Posterior cingulate gyrus (tissue), 11 donors: ENCODE measurements around the gene RASA3.
A peak's percentile ranks its signal among the peaks of the same experiment; 100 is the strongest.

Experiments
- DNase-seq, 10 donors: peaks; one replicate each; pipeline versions ENCODE4 v3.0.0 to v3.0.0-alpha.2; 2020 to 2021; ENCODE audit warnings: mixed read lengths in 3 of 10
- intact Hi-C: fragments of 100-400 bp; cut with DNase I; formaldehyde crosslinking; loops from one replicate; pipeline ENCODE4 v1.15.1; 2023

Gene RASA3

DNA sequence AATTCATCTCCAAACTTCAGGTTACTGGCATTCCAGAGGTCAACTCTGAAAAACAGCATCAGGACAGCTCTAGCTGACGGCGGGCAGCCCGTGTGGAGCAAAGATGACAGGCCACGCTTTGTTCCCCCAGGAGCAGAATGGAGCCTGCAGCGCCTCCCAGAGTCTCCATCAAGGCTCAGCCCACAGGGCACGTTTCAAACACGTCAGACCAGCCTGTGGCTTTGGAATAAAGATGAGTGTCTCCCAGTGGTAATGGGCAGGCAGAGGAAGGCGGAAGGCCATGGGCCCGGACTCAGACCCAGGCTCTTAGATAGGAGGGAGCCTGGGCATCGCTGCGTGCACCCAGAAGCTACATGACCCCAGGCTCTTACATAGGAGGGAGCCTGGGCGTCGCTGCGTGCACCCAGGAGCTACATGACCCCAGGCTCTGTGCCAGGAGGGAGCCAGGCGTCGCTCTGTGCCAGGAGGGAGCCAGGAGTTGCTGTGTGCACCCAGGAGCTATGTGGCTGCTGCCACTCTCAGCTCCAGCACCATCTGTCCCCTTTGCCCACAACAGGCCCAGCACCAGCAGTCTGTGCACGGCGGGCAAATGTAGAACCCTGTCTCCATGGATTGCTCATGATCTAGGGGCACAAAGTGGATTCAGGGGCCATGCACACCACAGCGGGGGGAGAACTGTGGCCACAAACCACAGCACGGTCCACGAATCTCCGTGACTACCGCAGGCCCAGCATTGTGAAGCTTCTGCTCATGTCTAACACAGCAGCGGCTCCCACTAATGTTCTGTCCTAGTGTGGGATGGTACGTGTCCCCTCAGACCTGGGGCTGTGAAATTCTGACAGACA is 110.7 kb downstream of the RASA3 start:
- DNase-seq: peak in 7 of 10 donors; percentile 4 to 92 (median 62)

DNA sequence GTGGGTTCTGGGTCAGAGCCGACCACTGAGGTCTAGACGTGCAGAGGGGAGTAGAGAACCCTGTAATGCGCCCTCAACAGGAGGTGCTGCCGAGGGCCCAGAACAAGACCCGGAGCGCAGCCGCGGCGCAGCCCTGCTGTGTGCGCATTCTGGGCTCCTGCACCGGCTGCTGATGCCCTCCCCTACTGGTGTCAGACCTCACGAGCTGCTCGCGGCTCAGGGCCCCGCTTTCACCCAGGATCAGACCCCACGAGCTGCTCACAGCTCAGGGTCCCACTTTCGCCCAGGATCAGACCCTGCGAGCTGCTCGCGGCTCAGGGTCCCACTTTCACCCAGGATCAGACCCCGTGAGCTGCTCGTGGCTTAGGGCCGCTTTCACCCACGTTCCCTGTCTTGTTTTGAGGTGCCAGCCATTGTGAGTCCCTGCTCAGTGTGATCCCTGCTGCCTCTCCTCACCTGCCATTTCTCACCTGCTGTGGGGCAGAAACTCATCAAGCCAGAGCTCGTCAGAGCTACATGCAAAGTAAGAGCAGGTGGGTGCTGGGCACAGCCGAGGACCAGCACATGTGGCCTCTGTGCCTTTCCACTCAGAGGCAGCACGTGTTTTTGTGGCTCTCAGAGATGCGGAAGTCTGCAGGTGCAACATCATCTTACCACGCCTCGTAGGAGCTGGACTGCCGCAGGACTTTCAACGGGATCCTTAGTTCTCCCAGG is 111.5 kb downstream of the RASA3 start:
- intact Hi-C loops: loop anchor here (10.0 kb wide), 1 partner anchor 196 kb away; no protein-coding TSS in a partner anchor

More for the DNA sequence above, 110.7 kb downstream of the RASA3 start:
- intact Hi-C loops: loop anchor here (10.0 kb wide), 1 partner anchor 197 kb away; no protein-coding TSS in a partner anchor

DNA sequence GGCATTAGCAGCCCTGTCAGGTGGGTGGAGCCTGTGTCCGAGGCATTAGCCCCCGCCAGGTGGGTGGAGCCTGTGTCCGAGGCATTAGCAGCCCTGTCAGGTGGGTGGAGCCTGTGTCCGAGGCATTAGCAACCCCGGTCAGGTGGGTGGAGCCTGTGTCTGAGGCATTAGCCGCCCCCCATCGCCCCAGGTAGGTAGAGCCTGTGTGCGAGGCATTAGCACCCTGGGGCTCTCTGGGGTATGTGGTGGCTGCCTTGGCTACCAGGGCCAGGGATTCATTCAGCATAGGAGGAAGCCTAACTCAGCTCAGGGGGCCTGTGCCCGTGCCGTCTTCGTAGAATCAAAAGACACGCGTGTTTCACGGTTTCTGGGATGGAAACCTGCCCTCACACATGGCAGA is 112.3 kb downstream of the RASA3 start:
- intact Hi-C loops: loop anchor here (10.0 kb wide), 1 partner anchor 195 kb away; no protein-coding TSS in a partner anchor

More for the DNA sequence above, 111.5 kb downstream of the RASA3 start:
- DNase-seq: peak in 3 of 10 donors; percentile 54 to 83 (median 62)

DNA sequence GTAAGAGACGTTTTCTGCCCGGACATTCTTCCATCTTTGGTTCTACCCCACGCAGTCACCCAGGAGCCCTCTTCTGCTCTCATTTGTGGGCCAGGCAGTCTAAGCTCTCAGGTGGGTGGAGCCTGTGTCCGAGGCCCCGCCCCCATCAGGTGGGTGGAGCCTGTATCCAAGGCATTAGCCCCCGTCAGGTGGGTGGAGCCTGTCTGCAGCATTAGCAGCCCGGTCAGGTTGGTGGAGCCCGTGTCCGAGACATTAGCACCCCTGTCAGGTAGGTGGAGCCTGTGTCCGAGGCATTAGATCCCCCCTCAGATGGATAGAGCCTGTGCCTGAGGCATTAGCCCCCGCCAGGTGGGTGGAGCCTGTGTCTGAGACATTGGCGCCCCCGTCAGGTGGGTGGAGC is 113.1 kb downstream of the RASA3 start:
- peak in 1 of 10 donors; percentile 73 for DNase-seq
- intact Hi-C loops: no loop called here

More for the DNA sequence above, 112.3 kb downstream of the RASA3 start:
- DNase-seq: peak in 1 of 10 donors; percentile 58

DNA sequence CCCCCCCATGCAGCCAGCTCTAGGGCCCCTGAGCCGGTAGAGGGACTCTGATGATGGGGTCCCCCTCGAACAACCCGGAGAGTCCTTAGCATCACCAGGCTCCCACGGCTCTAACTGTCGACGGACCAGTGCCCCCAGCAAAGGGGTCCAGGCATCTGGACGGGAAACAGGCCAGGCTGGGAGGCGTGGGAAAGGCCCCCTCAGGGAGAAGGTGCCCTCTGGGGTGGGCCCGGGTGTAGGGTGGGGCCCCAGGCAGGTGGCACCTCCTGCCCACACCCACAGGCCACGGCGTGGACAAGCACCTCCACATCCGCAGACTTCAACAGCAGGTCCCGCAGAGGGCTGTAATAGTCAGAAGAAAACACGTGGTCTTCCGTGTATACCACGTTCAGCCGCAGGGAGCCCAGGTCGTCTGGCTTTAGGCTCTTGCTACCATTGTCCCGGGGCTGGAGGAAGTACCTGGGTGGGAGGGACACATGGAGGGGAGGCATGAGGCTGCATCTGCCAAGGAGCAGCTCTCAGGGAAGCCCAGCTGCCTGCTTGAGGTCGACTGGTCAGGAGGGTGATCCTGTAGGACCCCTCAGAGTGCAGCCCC is 113.9 kb downstream of the RASA3 start:
- intact Hi-C loops: no loop called here

DNA sequence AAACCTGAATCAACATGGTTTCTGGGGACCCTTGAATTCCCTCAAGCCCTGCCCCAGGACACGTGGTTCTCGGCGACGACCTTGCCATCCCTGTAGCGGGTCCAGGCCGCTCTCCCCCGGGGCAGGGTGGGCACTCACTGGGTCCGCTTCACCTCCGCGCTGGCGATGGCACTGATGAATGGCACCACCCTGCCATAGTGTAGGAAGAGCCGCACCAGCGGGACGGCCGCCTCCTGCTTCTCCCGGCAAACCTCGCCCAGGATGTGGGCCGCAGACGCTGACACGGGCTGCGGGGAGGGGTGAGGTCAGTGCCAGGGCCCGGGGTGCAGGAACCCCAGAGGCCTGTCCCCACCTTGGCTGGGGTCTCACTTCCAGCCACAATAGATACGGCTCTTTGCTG is 114.5 kb downstream of the RASA3 start:
- peak in 1 of 10 donors; percentile 83 for DNase-seq
- intact Hi-C loops: no loop called here

More for the DNA sequence above, 113.9 kb downstream of the RASA3 start:
- peak in 1 of 10 donors; percentile 63 for DNase-seq

DNA sequence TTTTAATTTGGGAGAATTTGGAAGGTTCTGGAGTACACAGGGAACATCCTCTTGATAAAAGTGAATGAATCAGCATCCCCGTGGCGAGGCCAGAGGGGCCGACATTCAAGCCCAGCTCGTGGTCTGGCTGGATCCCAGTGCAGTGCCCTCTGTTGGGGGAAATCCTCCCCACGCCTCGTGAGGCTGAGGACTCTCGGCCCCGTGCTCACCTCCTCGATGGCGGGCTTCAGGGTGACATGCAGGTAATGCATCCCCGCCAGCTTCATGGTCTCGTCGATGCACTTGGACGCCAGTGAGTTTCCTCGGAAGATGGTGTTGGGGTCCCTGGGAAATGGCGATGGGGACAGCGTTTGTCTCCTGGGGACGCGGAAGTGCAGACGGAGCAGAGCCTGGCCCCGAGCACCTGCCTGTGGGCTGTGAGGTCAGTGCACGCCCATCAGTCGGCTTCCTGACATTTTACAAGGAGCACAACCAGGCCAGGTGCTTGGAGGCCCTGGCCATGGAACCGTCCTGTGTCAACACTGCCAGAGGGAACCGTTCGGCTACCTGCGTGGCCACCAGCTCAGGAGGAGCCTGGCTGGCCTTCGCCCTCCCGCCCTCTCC is 115.3 kb downstream of the RASA3 start:
- DNase-seq: peak in 1 of 10 donors; percentile 75
- intact Hi-C loops: no loop called here

DNA sequence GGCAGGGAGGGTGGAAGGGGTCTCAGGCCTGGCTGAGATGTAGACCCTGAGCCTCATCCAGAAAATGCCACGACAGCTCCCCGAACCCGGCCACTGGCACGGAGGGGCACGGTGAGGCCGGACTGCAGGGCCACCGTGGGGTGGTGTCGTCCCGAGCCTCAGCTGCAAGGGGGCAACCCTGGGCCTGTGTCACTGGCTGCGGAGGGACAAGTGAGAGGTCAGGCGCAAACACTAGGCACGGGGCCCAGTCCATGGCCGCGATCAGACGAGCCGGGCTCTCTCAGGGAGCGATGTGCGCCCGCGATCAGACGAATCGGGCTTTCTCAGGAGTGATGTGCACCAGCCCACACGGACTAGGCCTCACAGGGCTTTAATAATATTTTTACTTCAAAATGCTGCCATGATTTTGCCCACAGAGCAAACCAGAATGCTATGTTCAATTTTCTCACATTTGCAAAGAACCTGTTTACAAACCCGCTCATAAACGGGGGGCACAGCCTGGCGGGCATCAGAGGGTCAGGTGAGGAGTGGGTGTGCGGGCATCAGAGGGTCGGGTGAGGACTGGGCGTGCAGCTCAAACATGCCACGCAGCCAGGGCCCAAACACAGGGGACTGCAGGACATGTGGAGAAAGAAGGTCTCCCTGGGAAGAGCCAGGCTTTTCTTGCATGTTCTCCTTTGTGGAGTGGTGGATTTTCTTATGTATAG is 115.9 kb downstream of the RASA3 start:
- peak in 2 of 10 donors; percentile 19 to 84 for DNase-seq
- intact Hi-C loops: no loop called here

DNA sequence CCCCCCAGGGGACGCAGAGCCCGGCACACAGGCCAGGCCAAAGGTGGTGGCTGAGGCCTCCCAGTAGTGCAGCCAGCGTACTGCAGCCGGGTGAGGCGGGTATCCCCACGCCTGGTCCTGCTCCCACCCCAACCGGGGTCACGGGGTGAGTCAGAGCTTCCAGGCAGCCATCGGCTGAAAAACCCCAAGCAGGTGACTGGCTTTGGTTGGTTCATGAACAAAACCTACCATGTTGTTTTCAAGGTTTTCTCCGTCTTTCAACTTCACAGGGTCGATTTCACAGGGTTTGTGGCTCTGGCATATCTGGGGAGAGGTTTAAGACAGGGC is 116.5 kb downstream of the RASA3 start:
- DNase-seq: peak in 1 of 10 donors; percentile 24
- intact Hi-C loops: no loop called here

DNA sequence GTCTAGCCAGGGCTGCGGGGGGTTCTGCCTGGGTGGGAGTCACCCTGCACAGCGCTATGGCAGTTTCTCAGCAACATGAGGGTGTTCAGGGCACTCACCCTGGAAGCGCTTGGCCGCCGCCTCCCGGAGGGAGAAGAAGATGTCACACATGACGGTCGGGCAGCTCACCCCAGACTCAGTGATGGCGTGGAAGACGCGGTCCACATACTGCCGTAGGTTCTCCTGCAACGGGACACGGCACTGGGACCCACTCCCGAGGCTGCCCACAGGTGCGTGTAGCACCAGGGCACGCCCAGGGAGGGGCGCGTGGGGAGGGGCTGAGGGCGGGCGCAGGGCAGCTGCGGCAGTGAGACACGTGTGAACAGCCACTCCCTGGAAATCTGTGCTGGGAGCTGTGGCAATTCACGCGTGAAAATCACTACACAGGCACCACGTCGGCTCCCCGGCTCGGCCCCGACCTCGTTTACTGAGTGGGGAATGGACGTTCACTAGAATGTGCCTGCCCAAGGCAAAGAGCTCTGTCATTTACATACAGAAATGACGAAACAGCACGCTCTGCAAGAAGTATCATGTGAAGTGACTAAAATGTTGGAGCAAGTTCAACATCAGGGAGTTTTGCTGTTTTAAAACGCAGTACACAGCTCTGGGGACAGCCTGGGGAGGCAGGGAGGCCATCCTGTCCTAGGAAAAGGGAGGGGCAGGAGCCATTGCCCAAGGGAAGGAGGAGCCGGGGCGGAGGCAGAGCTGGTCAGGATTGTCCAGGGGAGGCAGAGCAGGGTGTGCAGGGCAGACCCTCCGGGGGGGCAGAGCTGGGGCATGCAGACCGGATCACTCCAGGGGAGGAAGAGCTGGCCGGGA is 117.1 kb downstream of the RASA3 start:
- peak in 2 of 10 donors; percentile 9 to 84 for DNase-seq
- intact Hi-C loops: no loop called here

DNA sequence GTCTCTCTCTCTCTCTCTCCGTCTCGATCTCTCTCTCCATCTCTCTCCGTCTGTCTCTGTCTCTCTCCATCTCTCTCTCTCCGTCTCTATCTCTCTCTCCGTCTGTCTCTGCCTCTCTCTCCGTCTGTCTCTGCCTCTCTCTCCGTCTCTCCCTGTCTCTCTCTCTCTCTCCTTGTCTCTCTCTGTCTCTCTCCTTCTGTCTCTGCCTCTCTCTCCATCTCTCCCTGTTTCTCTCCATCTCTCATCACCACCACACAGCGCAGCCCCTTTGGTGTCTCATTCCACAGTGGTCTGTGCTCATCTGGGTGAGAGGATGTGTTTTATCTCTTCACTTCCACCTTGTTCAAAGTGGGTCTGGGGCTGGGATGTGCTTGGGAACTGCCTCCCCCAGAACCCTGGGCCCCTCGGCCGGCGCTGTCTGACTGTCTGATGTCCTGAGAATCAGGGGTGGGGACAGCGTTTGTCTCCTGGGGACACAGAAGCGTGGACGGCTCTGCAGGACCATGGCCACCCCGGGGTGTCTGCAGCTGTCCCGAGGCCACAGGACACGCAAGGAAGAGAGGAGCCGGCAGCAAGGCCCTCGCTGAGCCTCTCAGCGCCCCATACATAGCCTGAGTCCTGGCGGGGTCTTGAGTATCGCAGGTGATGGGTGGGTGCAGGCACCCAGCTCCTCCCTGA is 118.3 kb downstream of the RASA3 start:
- peak in 3 of 10 donors; percentile 14 to 70 (median 54) for DNase-seq
- intact Hi-C loops: no loop called here

DNA sequence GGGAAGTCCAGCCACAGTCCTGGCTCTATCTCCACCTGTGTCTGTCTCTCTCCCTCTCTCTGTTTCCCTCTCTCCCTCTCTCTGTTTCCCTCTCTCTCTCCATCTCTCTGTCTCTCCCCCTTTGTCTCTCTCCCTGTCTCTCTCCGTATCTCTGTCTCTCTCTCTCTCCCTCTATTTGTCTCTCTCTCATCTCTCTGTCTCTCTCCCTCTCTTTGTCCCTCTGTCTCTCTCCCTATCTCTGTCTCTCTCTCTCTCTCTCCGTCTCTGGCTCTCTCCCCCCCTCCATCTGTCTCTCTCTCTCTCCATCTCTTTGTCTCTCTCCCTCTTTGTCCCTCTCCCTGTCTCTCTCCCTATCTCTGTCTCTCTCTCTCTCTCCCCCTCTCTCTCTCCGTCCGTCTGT is 119.1 kb downstream of the RASA3 start:
- intact Hi-C loops: no loop called here
- no peak for DNase-seq

DNA sequence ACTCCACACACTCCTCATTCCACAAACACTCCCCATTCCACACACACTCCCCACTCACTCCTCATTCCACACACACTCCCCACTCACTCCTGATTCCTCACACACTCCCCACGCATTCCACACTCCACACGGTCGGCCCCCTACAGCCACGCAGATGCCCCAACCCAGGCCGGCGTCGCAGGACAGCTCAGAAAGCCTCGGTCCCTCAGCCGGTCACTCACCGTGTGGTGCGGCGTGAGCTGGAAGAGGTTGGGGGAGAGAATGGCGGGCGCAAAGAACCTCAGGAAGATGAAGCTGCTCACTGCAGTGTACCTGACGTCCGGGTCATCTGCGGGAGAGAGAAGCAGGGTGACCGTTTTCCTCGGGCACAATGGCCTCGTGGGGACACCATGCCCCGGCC is 119.5 kb downstream of the RASA3 start:
- intact Hi-C loops: no loop called here
- peak in 3 of 10 donors; percentile 3 to 48 (median 47) for DNase-seq

DNA sequence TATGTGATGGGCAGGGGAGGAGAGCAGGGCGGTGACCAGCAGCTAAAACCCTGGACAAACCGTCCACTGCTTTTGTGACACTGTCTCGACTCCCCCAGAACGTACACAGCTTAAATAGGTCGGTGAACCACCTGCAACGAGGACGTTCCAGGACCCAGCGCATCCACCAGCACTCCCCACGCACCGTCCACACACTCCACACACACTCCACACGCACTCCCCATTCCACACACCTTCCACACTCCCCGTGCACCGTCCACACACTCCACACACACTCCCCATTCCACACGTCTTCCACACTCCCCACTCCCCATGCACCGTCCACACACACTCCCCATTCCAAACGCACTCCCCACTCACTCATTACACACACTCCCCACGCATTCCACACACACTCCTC is 120.3 kb downstream of the RASA3 start:
- intact Hi-C loops: no loop called here

DNA sequence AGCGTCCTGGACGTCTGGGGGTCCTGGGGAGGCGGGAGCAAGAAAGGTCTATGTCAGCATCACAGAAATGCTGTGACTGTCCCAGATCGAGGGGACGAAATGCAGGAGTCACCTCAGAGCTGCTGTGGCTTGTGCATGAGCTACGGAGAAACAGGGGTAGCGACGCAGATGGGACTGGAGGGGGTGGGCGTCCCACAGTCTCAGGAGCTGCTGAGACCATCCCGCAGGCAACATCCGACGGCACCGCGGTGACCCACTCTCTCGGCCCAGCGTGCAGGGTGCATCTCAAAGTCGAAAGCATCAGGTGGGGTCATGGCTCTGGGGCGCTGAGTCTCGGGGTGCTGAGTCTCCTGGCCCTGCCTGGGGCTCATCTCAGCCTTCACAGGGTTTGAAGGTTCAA is 121.2 kb downstream of the RASA3 start:
- intact Hi-C loops: no loop called here
- DNase-seq: peak in 5 of 10 donors; percentile 3 to 83 (median 52)

More for the DNA sequence above, 120.3 kb downstream of the RASA3 start:
- DNase-seq: peak in 4 of 10 donors; percentile 0 to 48 (median 44)

DNA sequence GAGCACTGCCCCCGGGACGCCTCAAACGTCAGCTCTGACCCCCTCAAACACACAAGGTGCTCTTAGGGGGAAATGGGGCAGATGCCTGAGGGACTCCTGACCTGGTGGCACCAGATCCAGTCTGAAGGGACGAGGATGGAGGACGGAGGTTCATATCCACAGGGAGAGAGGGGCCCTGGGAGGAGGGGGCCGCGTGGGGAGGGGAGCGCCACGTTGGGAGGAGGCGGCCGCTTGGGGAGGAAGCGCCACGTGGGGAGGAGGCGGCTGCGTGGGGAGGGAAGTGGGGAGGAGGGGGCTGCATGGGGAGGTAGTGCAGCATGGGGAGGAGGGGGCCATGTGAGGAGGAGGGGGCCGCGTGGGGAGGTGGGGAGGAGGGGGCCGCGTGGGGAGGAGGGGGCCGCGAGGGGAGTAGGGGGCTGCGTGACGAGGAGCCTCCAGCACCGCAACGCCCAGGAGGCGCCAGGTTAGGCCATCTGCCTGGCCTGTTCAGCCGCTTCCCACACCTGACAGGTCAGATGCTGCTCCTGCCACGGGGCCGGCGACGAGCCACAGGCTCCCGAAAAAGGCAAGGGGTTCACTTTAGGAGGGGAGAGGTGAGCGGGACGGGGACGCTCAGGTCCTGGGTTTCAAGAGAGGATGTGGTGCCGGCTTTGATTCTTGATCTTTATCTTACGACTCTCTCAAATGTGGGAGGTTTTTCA is 121.9 kb downstream of the RASA3 start:
- DNase-seq: peak in 5 of 10 donors; percentile 4 to 84 (median 59)
- intact Hi-C loops: no loop called here

DNA sequence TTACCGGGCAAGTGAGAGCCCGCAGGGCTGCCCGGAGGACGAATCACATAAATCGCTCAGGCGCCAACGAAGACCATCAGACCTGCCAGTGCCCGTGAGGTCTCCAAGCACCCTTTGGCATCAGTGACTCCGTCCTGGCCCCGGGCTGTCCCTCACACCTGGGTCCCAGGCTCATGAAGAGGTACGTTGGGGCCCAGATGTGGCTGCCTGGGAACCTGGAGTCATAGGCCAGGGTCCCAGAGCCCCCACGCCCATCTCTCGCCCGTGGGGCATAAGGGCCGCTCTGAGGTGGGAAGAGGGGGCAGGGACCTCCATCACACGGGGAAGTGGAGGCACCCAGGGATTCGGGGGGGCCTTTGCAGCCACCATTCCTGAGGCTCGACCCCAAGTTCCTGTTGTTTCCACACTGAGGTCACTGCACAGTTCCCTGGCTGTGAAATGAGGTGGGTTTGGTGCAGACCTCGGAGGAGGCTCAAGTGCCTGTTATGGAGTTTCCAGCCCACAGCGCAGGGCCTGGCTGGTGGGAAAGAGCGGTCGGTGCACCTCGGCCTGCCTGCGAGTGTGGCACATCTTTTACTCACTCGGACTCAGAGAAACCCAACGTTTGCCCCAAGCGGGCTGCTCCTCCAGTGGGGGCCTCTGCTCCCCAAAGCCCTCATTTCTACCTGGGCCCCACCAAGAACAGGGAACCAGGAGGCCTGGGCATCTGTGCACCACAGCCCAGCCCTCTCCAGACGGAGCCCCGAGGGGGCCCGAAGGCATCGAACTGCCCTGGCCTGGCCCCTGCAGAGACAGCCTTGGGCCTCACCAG is 122.6 kb downstream of the RASA3 start:
- intact Hi-C loops: no loop called here
- peak in 5 of 10 donors; percentile 1 to 74 (median 63) for DNase-seq
